ENCODE data around the gene POLR3GL. TPM values are rescaled to one million over a fixed set of nuclear protein-coding genes. Genes with fewer than 3 reads are reported as not detected.

Gene POLR3GL
- total RNA-seq, 1 donor from 2014 or later = 21.4 TPM

DNA sequence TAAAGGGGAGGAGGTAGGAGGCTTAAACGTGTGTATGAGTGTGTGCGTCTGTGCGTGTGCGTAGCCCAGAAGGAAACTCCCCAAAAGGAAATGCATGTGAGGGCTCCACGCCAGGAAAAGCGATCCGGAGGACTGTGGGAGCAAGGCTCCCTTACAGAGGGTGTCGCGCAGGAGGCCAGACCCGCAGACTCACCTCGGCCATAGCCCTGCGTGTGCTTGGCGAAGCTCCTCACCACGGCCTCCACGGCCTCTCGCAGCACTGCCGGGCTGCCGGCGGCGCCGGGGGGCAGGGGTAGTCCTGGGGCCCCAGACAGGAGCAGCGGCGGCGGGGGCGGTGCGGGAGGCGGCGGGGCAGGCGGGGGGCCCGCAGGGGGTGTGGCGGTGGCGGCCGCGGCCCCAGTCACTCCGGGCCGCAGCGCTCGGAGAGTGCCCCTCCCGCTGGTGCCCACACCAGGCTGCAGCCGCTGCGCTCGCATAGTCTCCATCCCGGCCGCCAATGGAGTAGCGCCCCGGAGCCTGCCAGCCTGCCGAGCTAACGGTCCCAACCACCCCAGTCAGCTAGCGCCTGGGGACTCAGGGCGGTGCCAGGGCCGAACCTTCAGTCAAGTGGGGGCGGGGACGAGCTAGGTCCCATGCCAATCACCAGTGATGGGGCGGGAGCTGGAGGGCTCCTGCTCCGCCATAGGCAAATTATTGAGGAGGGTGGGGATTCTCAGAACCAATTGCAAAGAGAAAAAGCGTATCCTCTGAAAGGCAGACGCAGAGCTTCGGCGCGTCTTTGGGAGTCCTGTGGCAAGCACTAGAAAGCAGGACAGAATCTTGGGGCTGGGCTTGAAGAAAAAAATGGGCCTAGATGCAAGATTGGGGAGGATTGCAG is 6.8 kb upstream of the POLR3GL start, which contains the start of gene LIX1L:
Gene LIX1L (minus strand): TSS at position 575 of the 877 bp plus-strand sequence. CDS start 90 bp downstream, at position 485.
- Histone ChIP-seq H3K9me3 (no peaks in the 10 kb centered on the region), H3K27me3 (no peaks in the 10 kb centered on the region), H3K27ac (peak within 1 kb of the TSS; percentile 89), H3K4me1 (peaks cover 58% of the 10 kb centered on the region), H3K4me3 (peak within 1 kb of the TSS; percentile 79), H3K36me3 (no peaks in the 10 kb centered on the region)
- intact Hi-C loops (cut with DNase I) = no loop called here
- peak; percentile 97 for DNase-seq
- ATAC-seq = peak; percentile 97
- TF ChIP-seq CTCF (IDR thresholded peaks at IDR 0.05) = no peak

- Histone ChIP-seq H3K4me1 (peaks cover 66% of the 10 kb centered on the region), H3K27ac (no peak overlapping the region), H3K36me3 (no peaks in the 10 kb centered on the region), H3K4me3 (no peak overlapping the region), H3K9me3 (no peaks in the 10 kb centered on the region), H3K27me3 (no peaks in the 10 kb centered on the region)
- no peak for TF ChIP-seq CTCF (IDR thresholded peaks at IDR 0.05)
- DNase-seq = no peak
- intact Hi-C loops (cut with DNase I) = no loop called here
- no peak for ATAC-seq
Observed at GRCh38 chr1:145958734-145959133, 5.8 kb upstream of the POLR3GL start.

DNA sequence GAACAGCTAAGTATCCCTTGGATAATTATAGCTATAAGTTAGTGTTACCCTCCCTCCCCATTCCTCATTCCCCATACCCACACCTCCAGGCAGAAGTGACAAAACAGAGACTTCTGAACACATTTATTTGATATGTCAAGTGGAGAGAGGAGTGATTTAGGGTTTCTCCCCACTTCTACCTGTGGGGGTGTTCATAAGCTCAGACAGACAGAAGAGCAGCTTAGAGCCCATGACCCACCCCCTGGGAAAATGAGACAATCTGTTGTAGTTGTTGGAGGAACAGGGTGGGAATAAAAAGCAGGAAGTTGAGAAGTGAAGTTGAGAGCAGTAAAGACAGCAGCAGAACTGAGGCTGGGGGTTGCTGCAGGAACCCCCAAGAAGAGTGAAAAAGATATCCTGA is 5.2 kb upstream of the POLR3GL start:
- no peak overlapping the region for H3K27ac ChIP-seq

GRCh38 chr1:145959957-145960467 is 4.5 kb upstream of the POLR3GL start:
- DNase-seq (no peak), ATAC-seq (no peak)
- Histone ChIP-seq H3K27ac (peak overlapping the region; percentile 82), H3K36me3 (no peaks in the 10 kb centered on the region), H3K9me3 (no peaks in the 10 kb centered on the region), H3K27me3 (no peaks in the 10 kb centered on the region), H3K4me3 (peak overlapping the region; percentile 73), H3K4me1 (peaks cover 59% of the 10 kb centered on the region)
- no peak for TF ChIP-seq CTCF (IDR thresholded peaks at IDR 0.05)
- intact Hi-C loops (cut with DNase I) = no loop called here

More for the DNA sequence above, 5.2 kb upstream of the POLR3GL start:
- H3K4me1 ChIP-seq = peaks cover 66% of the 10 kb centered on the region
- H3K9me3 ChIP-seq = no peaks in the 10 kb centered on the region
- no peak overlapping the region for H3K4me3 ChIP-seq
- TF ChIP-seq CTCF (IDR thresholded peaks at IDR 0.05) = no peak
- no peaks in the 10 kb centered on the region for H3K36me3 ChIP-seq
- DNase-seq = no peak
- intact Hi-C loops (cut with DNase I) = no loop called here
- ATAC-seq = no peak
- H3K27me3 ChIP-seq = no peaks in the 10 kb centered on the region

GRCh38 chr1:145960468-145961108 is 3.9 kb upstream of the POLR3GL start:
- intact Hi-C loops (cut with DNase I) = no loop called here
- Histone ChIP-seq H3K36me3 (no peaks in the 10 kb centered on the region), H3K27me3 (no peaks in the 10 kb centered on the region), H3K4me1 (peaks cover 59% of the 10 kb centered on the region), H3K27ac (peak overlapping the region; percentile 82), H3K4me3 (peak overlapping the region; percentile 73), H3K9me3 (no peaks in the 10 kb centered on the region)
- ATAC-seq (peak; percentile 42), DNase-seq (peak; percentile 88)
- peak; percentile 31 for TF ChIP-seq CTCF (IDR thresholded peaks at IDR 0.05)

Data from upper lobe of right lung (tissue), 1 donor.